Measurements from ENCODE around the gene ZNF550.

ZNF550 gene

GRCh38 chr19:57559404-57560025, at the start of gene ZNF550:
Gene ZNF550, minus strand, starts transcription at chr19:57559863. Its CDS starts 181 bp downstream, at chr19:57559682.
- DNase-seq = peak; percentile 93

DNA sequence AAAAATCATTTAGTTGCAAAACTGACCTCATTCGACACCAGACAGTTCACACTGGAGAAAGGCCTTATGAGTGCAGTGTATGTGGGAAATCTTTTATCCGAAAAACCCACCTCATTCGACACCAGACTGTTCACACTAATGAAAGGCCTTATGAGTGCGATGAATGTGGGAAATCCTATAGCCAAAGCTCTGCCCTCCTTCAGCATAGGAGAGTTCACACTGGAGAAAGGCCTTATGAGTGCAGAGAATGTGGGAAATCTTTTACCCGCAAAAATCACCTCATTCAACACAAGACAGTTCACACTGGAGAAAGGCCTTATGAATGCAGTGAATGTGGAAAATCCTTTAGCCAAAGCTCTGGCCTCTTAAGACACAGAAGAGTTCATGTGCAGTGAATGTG, 47.3 kb upstream of the ZNF550 start:
- no peak for DNase-seq

GRCh38 chr19:57599761-57600383, 40.2 kb upstream of the ZNF550 start, which contains the start of gene ZNF530:
Gene ZNF530, plus strand, starts transcription at chr19:57599885. Its CDS starts 4,461 bp downstream, at chr19:57604346.
- DNase-seq = peak; percentile 96

GRCh38 chr19:57599377-57599760, 39.7 kb upstream of the ZNF550 start:
- no peak for DNase-seq

- no peak for DNase-seq
These were observed 27.9 kb upstream of the ZNF550 start for GRCh38 chr19:57587529-57587928.

- peak; percentile 97 for DNase-seq
These were observed 24.1 kb upstream of the ZNF550 start, which contains the start of gene ZIK1 for GRCh38 chr19:57583521-57584416. Gene ZIK1, plus strand, starts transcription at chr19:57584145. Its CDS starts 212 bp downstream, at chr19:57584357.

- DNase-seq = no peak
These were observed 23.4 kb upstream of the ZNF550 start for GRCh38 chr19:57583104-57583520.

GRCh38 chr19:57578487-57579205, 19.0 kb upstream of the ZNF550 start, which contains the start of gene ZNF416:
Gene ZNF416, minus strand, starts transcription at chr19:57578911. Its CDS starts 207 bp downstream, at chr19:57578704.
- peak; percentile 99 for DNase-seq

DNA sequence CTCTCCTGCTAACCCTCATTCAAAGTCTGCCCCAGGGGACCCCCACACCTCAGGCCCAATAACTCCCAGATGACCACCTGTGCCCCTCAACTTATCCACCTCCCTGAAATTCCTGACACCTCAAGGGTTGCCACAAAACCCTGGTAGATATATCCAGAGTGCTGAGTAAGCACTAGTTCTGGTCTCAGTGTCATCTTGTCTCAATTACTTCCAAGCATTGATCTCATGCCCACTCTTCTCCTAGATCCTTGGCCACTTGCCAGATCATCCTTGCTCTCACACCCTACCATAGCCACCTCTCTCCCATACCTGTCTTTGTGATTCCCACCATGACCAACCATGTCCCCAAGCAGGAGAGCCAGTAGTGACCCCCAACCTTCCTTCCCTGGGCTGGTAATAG, 17.0 kb upstream of the ZNF550 start:
- DNase-seq = no peak

DNA sequence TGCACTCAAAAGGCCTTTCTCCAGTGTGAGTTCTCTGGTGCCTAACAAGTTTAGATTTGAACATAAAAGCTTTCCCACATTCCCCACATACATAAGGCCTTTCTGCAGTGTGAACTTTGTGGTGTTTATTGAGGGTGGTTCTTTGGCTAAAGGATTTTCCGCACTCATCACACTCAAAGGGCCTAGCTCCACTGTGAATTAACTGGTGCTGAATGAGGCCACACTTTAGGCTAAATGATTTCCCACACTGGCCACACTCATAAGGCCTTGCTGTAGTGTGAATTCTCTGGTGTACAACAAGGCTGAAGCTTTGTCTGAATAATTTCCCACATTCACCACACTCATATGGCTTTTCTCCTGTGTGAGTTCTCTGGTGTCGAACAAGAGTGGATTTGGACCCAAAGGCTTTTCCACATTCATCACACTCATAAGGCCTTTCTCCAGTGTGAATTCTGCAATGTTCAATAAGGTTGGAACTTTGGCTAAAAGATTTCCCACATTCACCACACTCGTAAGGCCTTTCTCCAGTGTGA, 12.8 kb upstream of the ZNF550 start:
- no peak for DNase-seq

DNA sequence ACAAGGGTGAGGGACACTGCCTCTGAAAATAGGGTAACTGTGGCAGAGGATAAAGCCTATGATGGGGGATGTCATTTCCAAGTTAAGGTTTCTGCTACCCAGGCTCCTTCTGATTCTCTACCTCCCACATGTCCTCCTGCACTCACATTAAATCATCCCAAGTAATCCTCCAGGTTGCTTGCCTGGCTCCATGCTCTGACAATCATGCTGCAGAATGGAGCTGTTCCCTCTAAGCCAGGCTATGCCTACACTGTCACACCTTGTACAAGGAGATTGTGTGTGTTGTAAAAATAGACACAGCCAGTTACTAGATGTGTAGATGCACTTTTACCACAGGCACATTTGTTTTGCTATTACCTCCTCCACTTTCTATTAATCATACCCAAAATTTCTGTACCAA, 11.0 kb upstream of the ZNF550 start:
- no peak for DNase-seq

DNA sequence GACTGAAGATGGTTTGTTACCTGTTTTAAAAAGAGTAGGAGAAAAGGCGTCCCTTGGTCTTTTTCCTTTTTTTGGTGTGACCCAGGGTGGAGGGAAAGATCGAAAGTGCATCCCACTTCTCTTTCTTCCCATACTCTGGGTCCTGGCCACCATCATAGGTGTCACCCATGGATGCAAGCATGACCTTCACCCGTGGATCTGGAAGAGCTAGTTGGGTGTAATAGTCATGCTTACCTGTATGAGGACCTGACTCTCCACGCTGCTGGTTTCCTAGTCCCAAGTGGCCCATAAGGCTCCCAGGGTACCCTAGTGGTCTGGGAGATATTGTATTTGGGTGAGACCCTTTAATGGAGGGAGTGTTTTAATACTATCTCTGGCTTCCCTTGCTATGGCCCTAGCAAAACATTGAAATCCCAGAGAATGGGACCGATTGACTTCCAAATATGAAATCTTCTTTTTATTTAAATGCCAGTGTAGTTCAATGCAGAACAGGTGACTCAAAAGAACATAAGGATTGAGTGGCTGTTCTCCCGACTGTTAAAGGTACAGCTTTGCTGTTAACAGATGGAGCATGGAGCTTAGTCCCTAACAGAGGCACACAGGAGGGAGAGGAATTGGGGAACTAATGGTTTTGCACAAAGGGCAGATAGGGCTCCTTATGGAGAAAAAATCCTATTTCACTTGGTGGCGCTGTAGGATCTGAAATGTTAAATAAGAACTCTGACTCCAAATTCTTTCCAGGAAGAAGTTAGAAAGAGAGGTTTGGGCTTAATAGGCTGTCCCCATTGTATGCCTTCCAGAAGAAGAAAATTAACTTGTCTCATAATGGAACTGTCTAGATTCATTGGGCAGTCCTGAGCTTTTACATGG, 7.0 kb upstream of the ZNF550 start:
- peak; percentile 67 for DNase-seq

- peak; percentile 9 for DNase-seq
These were observed 3.9 kb upstream of the ZNF550 start for GRCh38 chr19:57563547-57563946.

GRCh38 chr19:57560049-57560491, 407 bp upstream of the ZNF550 start:
- peak; percentile 66 for DNase-seq

GRCh38 chr19:57559008-57559403, 657 bp downstream of the ZNF550 start:
- peak; percentile 56 for DNase-seq

- DNase-seq = no peak
These were observed 1.1 kb downstream of the ZNF550 start for GRCh38 chr19:57558525-57558924.

DNA sequence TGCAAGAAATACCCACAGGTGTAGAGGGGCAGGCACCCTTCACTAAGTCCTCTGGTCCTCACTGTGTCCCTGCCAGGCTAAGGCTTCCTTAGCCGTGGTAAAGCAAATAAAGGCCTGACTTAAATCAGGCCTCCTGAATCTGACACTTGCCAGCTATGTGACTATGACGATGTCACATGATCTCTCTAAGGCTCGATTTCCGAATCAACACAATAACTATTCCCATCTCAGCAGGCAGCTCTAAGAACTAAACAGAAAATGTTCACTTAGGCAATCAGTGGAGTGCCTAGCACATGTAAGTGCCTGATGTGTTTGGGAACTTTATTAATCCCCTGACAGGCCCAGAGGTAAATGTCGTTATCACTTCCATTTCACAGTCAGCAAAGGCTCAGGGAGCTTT, 2.0 kb downstream of the ZNF550 start:
- no peak for DNase-seq

- DNase-seq = peak; percentile 15
These were observed 7.2 kb downstream of the ZNF550 start for GRCh38 chr19:57552432-57552831.

DNA sequence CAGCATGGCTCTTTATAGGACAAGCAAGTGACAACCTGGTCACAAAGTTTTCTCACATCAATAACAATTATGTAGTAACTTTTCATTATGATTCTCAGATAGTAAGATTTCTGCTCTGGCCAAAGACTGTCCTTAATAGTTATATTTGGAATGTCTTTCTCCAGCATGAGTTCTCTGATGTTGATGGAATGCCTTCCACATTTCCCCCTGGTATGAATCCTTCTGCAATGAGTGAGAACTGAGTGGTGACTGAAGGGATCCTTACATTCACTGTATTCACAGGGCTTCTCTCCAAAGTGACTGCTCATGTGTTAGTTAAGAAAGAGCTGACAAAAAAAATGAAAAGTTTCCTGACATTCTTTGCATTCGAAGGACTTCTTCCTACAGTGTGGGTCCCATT, 13.2 kb downstream of the ZNF550 start:
- DNase-seq = no peak

DNA sequence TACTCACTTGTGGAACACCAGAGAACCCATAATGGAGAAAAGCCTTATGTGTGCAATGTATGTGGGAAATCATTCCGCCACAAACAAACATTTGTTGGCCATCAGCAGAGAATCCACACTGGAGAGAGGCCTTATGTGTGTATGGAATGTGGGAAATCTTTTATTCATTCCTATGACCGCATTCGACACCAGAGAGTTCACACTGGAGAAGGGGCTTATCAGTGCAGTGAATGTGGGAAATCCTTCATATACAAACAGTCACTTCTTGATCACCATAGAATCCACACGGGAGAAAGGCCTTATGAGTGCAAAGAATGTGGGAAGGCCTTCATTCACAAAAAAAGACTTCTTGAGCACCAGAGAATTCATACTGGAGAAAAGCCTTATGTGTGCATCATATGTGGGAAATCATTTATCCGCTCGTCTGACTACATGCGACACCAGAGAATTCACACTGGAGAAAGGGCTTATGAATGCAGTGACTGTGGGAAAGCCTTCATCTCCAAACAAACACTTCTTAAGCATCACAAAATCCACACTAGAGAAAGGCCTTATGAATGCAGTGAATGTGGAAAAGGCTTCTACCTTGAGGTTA, 21.6 kb downstream of the ZNF550 start:
- DNase-seq = no peak

All from DMS53 (cell line).